PC-9 (cell line): ENCODE data around the gene ELOVL7. TPM values are rescaled to one million over a fixed set of nuclear protein-coding genes. Genes with fewer than 3 reads are reported as not detected.

Experiments
- BruUV-seq: library from RNA; stranded (reverse); fragments of 400-500 nt; replicated peaks from 2 replicates; lab custom pipeline; 2021; lab: Mats Ljungman, UMichigan
- CTCF ChIA-PET: fragments of 300-600 bp; sonication (Branson Sonifier 250); formaldehyde crosslinking; loops from one replicate; lab custom pipeline; 2022; ENCODE audit warnings: antibody characterized with exemption; lab: Charles Lee
- POLR2A ChIA-PET: fragments of 300-600 bp; sonication (Branson Sonifier 250); formaldehyde crosslinking; loops from one replicate; lab custom pipeline; 2022; ENCODE audit warnings: antibody characterized with exemption; ENCODE audit not compliant: unreplicated experiment; lab: Charles Lee
- DNase-seq, 2 experiments: peaks; one replicate each; pipeline versions ENCODE4 v3.0.0 to v3.0.0-alpha.2; 2015 to 2022; ENCODE audit warnings: mixed read lengths in 1 of 2
- H2AFZ ChIP-seq: fragments of 200-600 bp; sonication (generic); 2 replicates; pipeline ENCODE4 v1.8.1; 2017; ENCODE audit warnings: antibody characterized with exemption
- H3F3A ChIP-seq: fragments of 200-600 bp; sonication (generic); 2 replicates; pipeline ENCODE4 v1.8.1; 2017; ENCODE audit warnings: antibody characterized with exemption, mild to moderate bottlenecking, low read depth; ENCODE audit not compliant: insufficient read depth
- H3K27ac ChIP-seq: fragments of 200-600 bp; sonication (generic); 2 replicates; pipeline ENCODE4 v1.6.1; 2016; ENCODE audit warnings: mixed run types
- H3K27me3 ChIP-seq: fragments of 200-600 bp; sonication (generic); 2 replicates; pipeline ENCODE4 v1.6.1; 2016; ENCODE audit warnings: low read depth, mixed run types; ENCODE audit not compliant: insufficient read depth
- H3K36me3 ChIP-seq: fragments of 200-600 bp; sonication (generic); 2 replicates; pipeline ENCODE4 v1.6.1; 2016; ENCODE audit warnings: low read depth, mixed run types
- H3K4me1 ChIP-seq: fragments of 200-600 bp; sonication (generic); replicated peaks from 2 replicates; pipeline ENCODE4 v1.6.1; 2016; ENCODE audit warnings: mixed run types; ENCODE audit not compliant: insufficient read depth
- H3K4me2 ChIP-seq: fragments of 200-600 bp; sonication (generic); 2 replicates; pipeline ENCODE4 v1.6.1; 2017; ENCODE audit warnings: mixed run types
- H3K4me3 ChIP-seq: fragments of 200-600 bp; sonication (generic); 2 replicates; pipeline ENCODE4 v1.6.1; 2016; ENCODE audit warnings: mixed run types
- H3K79me2 ChIP-seq: fragments of 200-600 bp; sonication (generic); 2 replicates; pipeline ENCODE4 v1.6.1; 2017; ENCODE audit warnings: low read depth, mixed run types
- H3K9me2 ChIP-seq: fragments of 200-600 bp; sonication (generic); 2 replicates; pipeline ENCODE4 v1.8.1; 2017; ENCODE audit warnings: mild to moderate bottlenecking; ENCODE audit not compliant: insufficient read depth
- H3K9me3 ChIP-seq: fragments of 200-600 bp; sonication (generic); 2 replicates; pipeline ENCODE4 v1.8.1; 2016; ENCODE audit warnings: low read depth; ENCODE audit not compliant: insufficient read depth
- H4K20me1 ChIP-seq: fragments of 200-600 bp; sonication (generic); 2 replicates; pipeline ENCODE4 v1.8.1; 2017; ENCODE audit not compliant: insufficient read depth
- CTCF ChIP-seq: fragments of 200-600 bp; sonication (generic); conservative IDR thresholded peaks from 2 replicates; pipeline ENCODE4 v1.6.1; 2017; ENCODE audit warnings: mixed run types, antibody characterized with exemption, mild to moderate bottlenecking, moderate library complexity
- EZH2 ChIP-seq: fragments of 200-600 bp; sonication (generic); IDR thresholded peaks from 2 replicates; pipeline ENCODE4 v1.8.0; 2017; ENCODE audit warnings: antibody characterized with exemption, low read depth
- intact Hi-C: fragments of 100-400 bp; cut with micrococcal nuclease; formaldehyde crosslinking; loops from one replicate; pipeline ENCODE4 v1.10.0; 2022; ENCODE audit not compliant: unreplicated experiment
- total RNA-seq: library from RNA; stranded (reverse); gene quantifications from 2 replicates; pipeline ENCODE4 v1.2.3, GENCODE V29; 2021

The ELOVL7 gene
- total RNA-seq, 1 experiment from 2014 or later, result 24.3 TPM

- no peak for TF ChIP-seq EZH2
- no peak for TF ChIP-seq CTCF
- H3K36me3 ChIP-seq, result no peaks in the 10 kb centered on the region
- no peaks in the 10 kb centered on the region for H3K79me2 ChIP-seq
- H3F3A ChIP-seq, result no peaks in the 10 kb centered on the region
- no peak overlapping the region for H3K4me3 ChIP-seq
- H3K27me3 ChIP-seq, result no peaks in the 10 kb centered on the region
- ChIA-PET POLR2A (interaction anchor here (0.6 kb wide), 1 partner anchor 1990 kb away, joined by 13 read pairs; no protein-coding TSS in a partner anchor), CTCF (no interaction called here)
- DNase-seq, result no peak
- H4K20me1 ChIP-seq, result no peaks in the 10 kb centered on the region
- H2AFZ ChIP-seq, result no peak overlapping the region
- no peaks in the 10 kb centered on the region for H3K4me1 ChIP-seq
- no peaks in the 10 kb centered on the region for H3K9me3 ChIP-seq
- no peak overlapping the region for H3K4me2 ChIP-seq
- BruUV-seq, result no TSS peak
- H3K27ac ChIP-seq, result no peak overlapping the region
- intact Hi-C loops, result no loop called here
- H3K9me2 ChIP-seq, result no peaks in the 10 kb centered on the region
Measured at GRCh38 chr5:60724126-60724525, 119.9 kb downstream of the ELOVL7 start.

GRCh38 chr5:60722416-60722815 lies 121.7 kb downstream of the ELOVL7 start:
- Histone ChIP-seq H3K79me2 (no peaks in the 10 kb centered on the region), H3K9me2 (no peaks in the 10 kb centered on the region), H4K20me1 (no peaks in the 10 kb centered on the region), H3K36me3 (no peaks in the 10 kb centered on the region), H2AFZ (no peak overlapping the region), H3K4me2 (no peak overlapping the region), H3K9me3 (no peaks in the 10 kb centered on the region), H3K27ac (no peak overlapping the region), H3K4me3 (no peak overlapping the region), H3F3A (no peaks in the 10 kb centered on the region), H3K4me1 (no peaks in the 10 kb centered on the region), H3K27me3 (no peaks in the 10 kb centered on the region)
- no peak for DNase-seq
- ChIA-PET POLR2A (no interaction called here), CTCF (interaction anchor here (0.7 kb wide), 1 partner anchor 13 kb away, joined by 4 read pairs; no protein-coding TSS in a partner anchor)
- TF ChIP-seq CTCF (no peak), EZH2 (no peak)
- no TSS peak for BruUV-seq
- intact Hi-C loops, result no loop called here

GRCh38 chr5:60719329-60719728 lies 124.7 kb downstream of the ELOVL7 start:
- intact Hi-C loops, result no loop called here
- POLR2A ChIA-PET, result no interaction called here
- TF ChIP-seq EZH2 (no peak), CTCF (no peak)

More at GRCh38 chr5:60719329-60719728, 124.7 kb downstream of the ELOVL7 start:
- Histone ChIP-seq H3K4me2 (no peak overlapping the region), H3K27ac (no peak overlapping the region), H3K36me3 (no peaks in the 10 kb centered on the region), H4K20me1 (no peaks in the 10 kb centered on the region), H3K9me3 (no peaks in the 10 kb centered on the region), H3K4me3 (no peak overlapping the region), H3F3A (no peaks in the 10 kb centered on the region), H3K27me3 (no peaks in the 10 kb centered on the region), H3K4me1 (no peaks in the 10 kb centered on the region), H2AFZ (no peak overlapping the region), H3K9me2 (no peaks in the 10 kb centered on the region), H3K79me2 (no peaks in the 10 kb centered on the region)
- CTCF ChIA-PET, result no interaction called here
- no TSS peak for BruUV-seq
- no peak for DNase-seq
